GM21723 (cell line): Measurements from ENCODE around the gene CARD6.
"Not testable (repeated sequence)": the region's sequence is repeated elsewhere in the genome, so short reads cannot be mapped to it uniquely, and the experiment has no call there.

Experiments
- ATAC-seq: cut with Tn5 transposase; IDR thresholded peaks from one replicate; pipeline ENCODE4 v1.9.1; 2021; ENCODE audit warnings: mild to moderate bottlenecking, moderate library complexity; ENCODE audit not compliant: unreplicated experiment

Gene CARD6

GRCh38 chr5:40841068-40841805, at the start of gene CARD6:
Gene CARD6, plus strand, starts transcription at chr5:40841367. Its CDS starts 16 bp downstream, at chr5:40841383.
- peak; percentile 51 for ATAC-seq

GRCh38 chr5:40791715-40792139, 49.4 kb upstream of the CARD6 start:
- ATAC-seq = no peak

- ATAC-seq = not testable (repeated sequence)
These were observed 48.5 kb upstream of the CARD6 start for GRCh38 chr5:40792691-40793090.

GRCh38 chr5:40794340-40794739, 46.8 kb upstream of the CARD6 start:
- ATAC-seq = not testable (repeated sequence)

GRCh38 chr5:40794877-40795276, 46.3 kb upstream of the CARD6 start:
- ATAC-seq = not testable (repeated sequence)

- no peak for ATAC-seq
These were observed 44.7 kb upstream of the CARD6 start for GRCh38 chr5:40796487-40796889.

- peak; percentile 47 for ATAC-seq
These were observed 43.7 kb upstream of the CARD6 start for GRCh38 chr5:40797273-40798011.

GRCh38 chr5:40798012-40798800, 43.0 kb upstream of the CARD6 start, which contains the start of gene PRKAA1:
Gene PRKAA1, minus strand, starts transcription at chr5:40798374. Its CDS starts 185 bp downstream, at chr5:40798189.
- peak; percentile 97 for ATAC-seq

- no peak for ATAC-seq
These were observed 42.4 kb upstream of the CARD6 start for GRCh38 chr5:40798801-40799210.

GRCh38 chr5:40799258-40799657, 41.9 kb upstream of the CARD6 start:
- no peak for ATAC-seq

- ATAC-seq = no peak
These were observed 39.2 kb upstream of the CARD6 start for GRCh38 chr5:40801771-40802562.

- no peak for ATAC-seq
These were observed 29.0 kb upstream of the CARD6 start for GRCh38 chr5:40812125-40812524.

- no peak for ATAC-seq
These were observed 27.4 kb upstream of the CARD6 start for GRCh38 chr5:40813698-40814281.

- no peak for ATAC-seq
These were observed 17.7 kb upstream of the CARD6 start for GRCh38 chr5:40823459-40823858.

GRCh38 chr5:40825461-40826043, 15.6 kb upstream of the CARD6 start:
- not testable (repeated sequence) for ATAC-seq

GRCh38 chr5:40826489-40827187, 14.5 kb upstream of the CARD6 start:
- no peak for ATAC-seq

GRCh38 chr5:40827188-40827977, 13.8 kb upstream of the CARD6 start:
- ATAC-seq = no peak

GRCh38 chr5:40828021-40828631, 13.0 kb upstream of the CARD6 start:
- ATAC-seq = no peak
